ENCODE results near the gene COMMD10.
"Not testable (repeated sequence)": the region's sequence is repeated elsewhere in the genome, so short reads cannot be mapped to it uniquely, and the experiment has no call there.

The COMMD10 gene

DNA sequence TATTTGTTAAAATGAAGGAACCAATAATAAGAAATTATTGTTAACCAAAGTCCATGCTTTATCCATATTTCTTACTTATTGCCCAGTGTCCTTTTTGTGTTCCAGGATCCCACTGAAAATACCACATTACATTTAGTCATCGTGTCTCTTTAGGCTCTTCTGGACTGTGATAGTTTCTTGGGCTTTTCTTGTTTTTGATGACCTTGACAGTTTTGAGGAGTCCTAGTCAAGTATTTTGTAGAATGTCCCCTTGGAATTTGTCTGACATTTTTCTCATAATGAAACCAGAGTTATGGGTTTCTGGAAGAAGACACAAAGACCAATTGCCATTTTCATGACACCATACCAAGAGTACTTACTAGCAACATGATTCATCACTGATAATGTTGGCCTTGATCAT, 13.6 kb upstream of the COMMD10 start:
- in situ Hi-C loops (cut with HindIII; ENCODE audit: low pct_unique_long_range_greater_than_20kb, low sequenced_read_pairs) = no loop called here
- TF ChIP-seq JUND (IDR thresholded peaks at IDR 0.05; ENCODE audit: low read depth) = no peak
- DNase-seq (ENCODE audit: low read depth in 1 of 2, low spot score in 1 of 2) = no peak

DNA sequence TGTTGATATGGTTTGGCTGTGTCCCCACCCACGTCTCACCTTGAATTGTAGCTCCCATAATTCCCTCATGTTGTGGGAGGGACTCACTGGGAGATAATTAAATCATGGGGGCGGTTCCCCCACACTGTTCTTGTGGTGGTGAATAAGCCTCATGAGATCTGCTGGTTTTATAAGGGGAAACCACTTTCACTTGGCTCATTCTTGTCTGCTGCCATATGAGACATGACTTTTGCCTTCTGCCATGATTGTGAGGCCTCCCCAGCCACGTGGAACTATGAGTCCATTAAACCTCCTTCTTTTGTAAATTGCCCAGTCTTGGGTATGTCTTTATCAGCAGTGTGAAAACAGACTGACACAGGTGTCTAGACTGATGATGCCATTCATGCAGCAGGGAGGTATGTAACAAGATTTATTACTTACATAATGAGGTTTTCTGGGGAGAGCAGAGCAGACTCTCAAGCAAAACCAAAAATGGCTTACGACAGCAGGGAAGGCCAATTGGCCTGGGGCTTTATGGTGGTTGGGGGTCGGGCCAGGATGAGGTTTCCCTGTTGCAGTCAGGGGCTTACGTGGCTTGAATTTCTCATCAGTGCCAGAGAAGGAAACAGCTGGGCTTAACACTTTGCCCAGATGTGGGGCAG, 9.5 kb upstream of the COMMD10 start:
- in situ Hi-C loops (cut with HindIII; ENCODE audit: low pct_unique_long_range_greater_than_20kb, low sequenced_read_pairs) = no loop called here
- no peak for TF ChIP-seq JUND (IDR thresholded peaks at IDR 0.05; ENCODE audit: low read depth)
- DNase-seq (ENCODE audit: low read depth in 1 of 2, low spot score in 1 of 2) = no peak

DNA sequence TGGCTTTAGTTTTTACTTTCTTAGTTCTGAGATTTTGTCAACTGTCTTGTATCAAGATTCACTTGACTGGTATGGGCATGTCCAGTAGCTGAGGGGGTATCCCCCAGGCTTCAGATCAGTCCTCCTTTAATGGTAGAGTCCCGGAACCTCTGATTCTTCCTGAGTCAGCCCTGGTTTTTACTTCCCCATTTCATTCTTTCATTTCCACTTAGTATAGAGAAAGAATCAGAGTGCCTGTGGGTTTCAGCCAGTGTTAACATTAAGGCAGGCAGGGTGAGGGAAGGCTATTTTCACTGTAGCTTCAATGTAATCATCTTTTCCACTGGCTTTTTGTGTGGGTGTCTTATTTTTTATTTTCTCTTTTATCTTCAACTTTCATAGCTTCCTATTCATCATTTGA, 8.3 kb upstream of the COMMD10 start:
- TF ChIP-seq JUND (IDR thresholded peaks at IDR 0.05; ENCODE audit: low read depth) = no peak
- DNase-seq (ENCODE audit: low read depth in 1 of 2, low spot score in 1 of 2) = no peak
- in situ Hi-C loops (cut with HindIII; ENCODE audit: low pct_unique_long_range_greater_than_20kb, low sequenced_read_pairs) = no loop called here

DNA sequence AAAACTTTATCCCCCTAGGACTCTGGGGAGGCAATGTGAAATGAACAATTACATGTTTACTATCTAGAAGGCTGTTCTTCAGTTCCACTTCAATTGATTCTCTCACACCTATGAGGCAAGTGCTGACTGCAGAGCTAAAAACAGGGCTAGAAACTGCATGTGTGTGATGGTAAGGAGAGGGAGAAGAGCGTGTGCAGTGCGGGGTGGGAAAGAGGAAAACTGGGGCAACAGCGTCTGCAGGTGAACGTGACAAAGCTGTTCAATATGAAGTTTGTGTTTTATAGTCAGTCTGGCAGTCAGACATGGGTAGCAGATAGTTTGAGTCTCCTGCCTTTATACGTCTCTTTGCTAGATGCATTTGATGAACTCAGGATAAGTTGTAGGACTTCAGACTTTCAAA, 6.6 kb upstream of the COMMD10 start:
- DNase-seq (ENCODE audit: low read depth in 1 of 2, low spot score in 1 of 2) = no peak
- no peak for TF ChIP-seq JUND (IDR thresholded peaks at IDR 0.05; ENCODE audit: low read depth)
- in situ Hi-C loops (cut with HindIII; ENCODE audit: low pct_unique_long_range_greater_than_20kb, low sequenced_read_pairs) = no loop called here

DNA sequence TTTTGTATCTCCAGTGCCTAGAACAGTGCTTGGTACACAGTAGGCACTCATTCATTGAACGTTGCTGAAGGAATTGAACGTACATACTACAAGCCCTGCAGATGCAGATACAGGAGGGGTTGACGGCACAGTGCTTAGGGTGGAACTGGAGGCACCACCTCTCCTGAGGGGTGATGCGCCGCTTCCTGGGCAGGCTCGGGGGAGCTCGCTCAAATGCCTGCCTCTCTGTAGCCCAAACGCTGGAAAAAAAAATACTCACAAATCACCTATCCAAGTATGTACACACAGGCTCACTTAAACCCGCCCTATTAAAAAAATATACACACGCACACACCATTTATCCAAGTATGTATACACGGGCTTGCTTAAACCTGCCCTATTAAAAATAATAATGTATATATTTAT, 536 bp upstream of the COMMD10 start:
- TF ChIP-seq JUND (IDR thresholded peaks at IDR 0.05; ENCODE audit: low read depth) = no peak
- DNase-seq (ENCODE audit: low read depth in 1 of 2, low spot score in 1 of 2) = peak; percentile 25 to 26
- in situ Hi-C loops (cut with HindIII; ENCODE audit: low pct_unique_long_range_greater_than_20kb, low sequenced_read_pairs) = no loop called here

DNA sequence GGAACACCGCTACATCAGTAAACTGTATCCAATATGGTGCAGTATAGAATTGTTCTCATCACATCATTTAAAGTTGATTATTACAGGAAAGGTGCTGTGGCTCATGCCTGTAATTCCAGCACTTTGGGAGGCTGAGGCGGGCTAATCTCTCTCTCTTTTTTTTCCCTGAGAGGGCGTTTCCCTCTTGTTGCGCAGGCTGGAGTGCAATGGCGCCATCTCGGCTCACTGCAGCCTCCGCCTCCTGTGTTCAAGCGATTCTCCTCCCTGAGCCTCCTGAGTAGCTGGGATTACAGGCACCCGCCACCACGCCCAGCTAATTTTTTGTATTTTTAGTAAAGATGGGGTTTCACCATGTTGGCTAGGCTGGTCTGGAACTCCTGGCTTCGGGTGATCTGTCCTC, 1.5 kb downstream of the COMMD10 start:
- DNase-seq (ENCODE audit: low read depth in 1 of 2, low spot score in 1 of 2); in situ Hi-C loops (cut with HindIII; ENCODE audit: low pct_unique_long_range_greater_than_20kb, low sequenced_read_pairs): not testable (repeated sequence)

DNA sequence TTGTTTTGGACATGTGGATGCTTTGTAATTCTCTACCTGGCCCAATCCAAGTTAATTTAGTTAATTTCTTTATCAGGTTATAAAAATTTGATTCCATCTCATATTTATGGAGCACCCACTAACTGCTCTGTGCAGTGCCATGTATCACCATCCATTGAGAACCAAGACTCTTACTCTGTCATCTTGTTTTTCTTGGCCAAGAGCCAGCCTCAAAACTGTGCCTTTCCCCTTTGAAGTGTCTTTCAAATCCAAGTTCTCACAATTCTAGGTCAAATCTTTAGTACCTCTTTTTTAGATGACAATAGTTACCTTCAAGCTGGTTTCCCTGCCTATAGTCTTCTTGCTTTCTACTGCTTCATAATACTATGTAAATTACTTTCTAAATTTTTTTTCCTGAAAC, 3.2 kb downstream of the COMMD10 start:
- TF ChIP-seq JUND (IDR thresholded peaks at IDR 0.05; ENCODE audit: low read depth) = no peak
- in situ Hi-C loops (cut with HindIII; ENCODE audit: low pct_unique_long_range_greater_than_20kb, low sequenced_read_pairs) = no loop called here
- DNase-seq (ENCODE audit: low read depth in 1 of 2, low spot score in 1 of 2) = no peak

DNA sequence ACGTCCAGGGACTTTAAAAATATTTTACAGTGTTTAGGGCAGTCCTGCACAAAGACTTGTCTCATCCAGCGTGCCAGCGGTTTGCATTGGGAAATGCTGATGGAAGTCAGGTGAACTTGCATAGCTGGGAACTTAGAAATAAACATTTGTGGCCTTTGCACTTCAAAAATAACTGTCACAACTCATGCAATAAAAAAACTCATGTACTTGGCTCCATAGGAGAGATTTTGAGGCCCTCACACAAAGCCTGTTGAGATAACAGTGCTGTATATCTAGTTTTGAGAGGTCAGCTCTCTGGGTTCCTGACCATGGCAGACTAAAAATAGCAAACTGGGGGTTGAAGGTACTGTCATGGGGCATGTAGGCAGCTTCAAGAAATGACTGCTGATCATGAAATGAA, 5.5 kb downstream of the COMMD10 start:
- DNase-seq (ENCODE audit: low read depth in 1 of 2, low spot score in 1 of 2) = no peak
- in situ Hi-C loops (cut with HindIII; ENCODE audit: low pct_unique_long_range_greater_than_20kb, low sequenced_read_pairs) = no loop called here
- no peak for TF ChIP-seq JUND (IDR thresholded peaks at IDR 0.05; ENCODE audit: low read depth)

DNA sequence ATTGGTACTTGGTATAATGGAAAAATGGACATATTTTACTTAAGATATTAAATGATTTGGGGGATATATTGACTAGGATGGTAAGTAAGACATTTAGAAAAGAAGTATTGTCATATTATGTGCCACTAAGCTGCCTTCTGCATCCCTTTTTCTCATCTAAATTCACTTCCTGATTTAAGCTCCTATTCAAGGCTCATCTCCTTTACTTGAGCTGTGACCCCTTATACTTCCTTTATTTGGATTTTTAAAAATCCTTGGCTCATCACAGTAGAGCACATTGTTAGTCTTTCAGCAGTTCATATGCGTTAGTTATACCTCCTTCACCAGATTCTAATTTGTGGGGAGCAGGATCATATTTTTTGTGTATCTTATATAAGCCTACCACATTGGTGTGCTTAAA, 6.6 kb downstream of the COMMD10 start:
- no peak for DNase-seq (ENCODE audit: low read depth in 1 of 2, low spot score in 1 of 2)
- no peak for TF ChIP-seq JUND (IDR thresholded peaks at IDR 0.05; ENCODE audit: low read depth)
- in situ Hi-C loops (cut with HindIII; ENCODE audit: low pct_unique_long_range_greater_than_20kb, low sequenced_read_pairs) = no loop called here

DNA sequence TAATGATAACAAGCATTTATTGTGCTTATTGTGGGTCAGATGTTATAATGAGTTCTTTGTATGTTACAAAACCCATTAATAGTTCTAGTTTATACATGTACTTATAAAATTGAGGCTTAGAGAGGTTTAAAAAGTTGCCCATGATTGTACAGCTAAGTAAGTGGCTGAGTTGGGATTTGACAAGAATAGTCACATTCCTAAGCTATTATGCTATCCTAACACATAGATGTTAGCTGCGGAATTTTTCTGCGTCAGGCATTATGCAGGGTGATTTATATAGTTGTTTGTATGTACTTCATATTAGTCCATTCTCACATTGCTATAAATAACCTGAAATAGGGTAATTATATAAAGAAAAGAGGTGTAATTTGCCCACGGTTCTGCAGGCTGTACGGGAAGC, 12.5 kb downstream of the COMMD10 start:
- no peak for DNase-seq (ENCODE audit: low read depth in 1 of 2, low spot score in 1 of 2)
- no peak for TF ChIP-seq JUND (IDR thresholded peaks at IDR 0.05; ENCODE audit: low read depth)
- in situ Hi-C loops (cut with HindIII; ENCODE audit: low pct_unique_long_range_greater_than_20kb, low sequenced_read_pairs) = no loop called here

DNA sequence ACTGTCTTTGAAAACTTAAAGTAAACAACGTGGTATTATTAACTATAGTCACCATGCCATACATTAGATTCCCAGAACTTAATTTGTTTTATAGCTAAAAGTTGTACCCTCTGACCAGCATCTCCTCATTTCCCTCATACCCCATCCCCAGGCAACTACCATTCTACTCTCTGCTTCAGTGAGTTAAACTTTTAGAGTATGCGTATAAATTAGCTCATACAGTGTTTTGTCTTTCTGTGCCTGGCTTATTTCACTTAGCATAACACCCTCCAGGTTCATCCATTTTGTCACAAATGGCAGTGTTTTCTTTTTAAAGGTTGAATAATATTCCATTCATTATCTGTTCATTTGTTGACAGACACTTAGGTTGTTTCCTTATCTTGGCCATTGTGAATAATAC, 14.2 kb downstream of the COMMD10 start:
- in situ Hi-C loops (cut with HindIII; ENCODE audit: low pct_unique_long_range_greater_than_20kb, low sequenced_read_pairs) = no loop called here
- no peak for TF ChIP-seq JUND (IDR thresholded peaks at IDR 0.05; ENCODE audit: low read depth)
- no peak for DNase-seq (ENCODE audit: low read depth in 1 of 2, low spot score in 1 of 2)

DNA sequence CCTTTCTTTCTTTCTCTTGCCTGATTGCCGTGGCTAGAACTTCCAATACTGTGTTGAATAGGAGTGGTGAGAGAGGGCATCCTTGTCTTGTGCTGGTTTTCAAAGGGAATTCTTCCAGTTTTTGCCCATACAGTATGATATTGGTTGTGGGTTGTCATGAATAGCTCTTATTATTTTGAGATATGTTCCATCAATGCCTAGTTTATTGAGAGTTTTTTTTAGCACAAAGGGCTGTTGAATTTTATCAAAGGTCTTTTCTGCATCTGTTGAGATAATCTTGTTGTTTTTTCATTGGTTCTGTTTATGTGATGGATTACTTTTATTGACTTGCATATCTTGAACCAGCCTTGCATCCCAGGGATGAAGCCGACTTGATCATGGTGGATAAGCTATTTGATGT, 20.1 kb downstream of the COMMD10 start:
- in situ Hi-C loops (cut with HindIII; ENCODE audit: low pct_unique_long_range_greater_than_20kb, low sequenced_read_pairs); DNase-seq (ENCODE audit: low read depth in 1 of 2, low spot score in 1 of 2): not testable (repeated sequence)

DNA sequence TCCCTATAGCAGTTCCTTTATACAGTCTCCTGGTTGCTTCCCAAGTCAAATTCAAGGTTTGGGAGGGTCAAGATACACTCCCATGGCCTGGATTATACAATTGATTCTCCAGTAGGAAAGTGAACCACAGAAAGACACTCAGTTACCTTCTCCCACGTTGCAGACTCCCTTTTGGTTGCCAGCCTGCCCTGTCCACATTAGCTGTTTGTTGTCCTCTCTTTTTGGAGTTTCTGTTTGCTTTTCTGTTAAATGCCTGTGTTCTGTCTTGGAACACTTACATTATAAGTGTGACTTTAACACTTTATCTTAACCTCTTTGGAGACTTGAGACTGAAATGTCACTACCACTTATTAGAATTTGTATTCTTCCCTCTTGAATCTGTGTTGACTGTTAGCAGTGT, 30.3 kb downstream of the COMMD10 start:
- DNase-seq (ENCODE audit: low read depth in 1 of 2, low spot score in 1 of 2) = no peak
- in situ Hi-C loops (cut with HindIII; ENCODE audit: low pct_unique_long_range_greater_than_20kb, low sequenced_read_pairs) = no loop called here
- TF ChIP-seq JUND (IDR thresholded peaks at IDR 0.05; ENCODE audit: low read depth) = no peak

DNA sequence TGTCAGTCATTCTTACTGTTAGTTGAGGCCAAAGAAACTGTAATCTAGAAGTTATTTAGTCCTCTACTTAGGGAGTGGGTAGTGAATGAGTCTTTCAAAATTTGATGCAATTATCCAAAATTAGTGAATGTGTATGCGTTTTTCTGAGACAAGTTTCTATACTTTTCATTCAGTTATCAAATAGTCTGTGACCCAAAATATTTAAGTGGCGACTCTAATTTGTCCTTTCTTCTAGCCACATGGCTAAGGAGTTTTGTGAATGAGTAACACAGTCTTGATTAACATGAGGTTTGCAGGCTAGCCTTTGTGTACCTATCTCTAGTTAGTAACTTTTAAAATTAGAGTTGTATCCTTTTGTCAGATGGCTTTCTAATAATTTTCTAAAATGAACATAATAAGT, 45.6 kb downstream of the COMMD10 start:
- DNase-seq (ENCODE audit: low read depth in 1 of 2, low spot score in 1 of 2) = no peak
- no peak for TF ChIP-seq JUND (IDR thresholded peaks at IDR 0.05; ENCODE audit: low read depth)
- in situ Hi-C loops (cut with HindIII; ENCODE audit: low pct_unique_long_range_greater_than_20kb, low sequenced_read_pairs) = no loop called here

Measured in T47D (cell line).